Trophoblast cell (in vitro differentiated cells and primary cell): ENCODE results near the gene FBXW11.

Experiments used
- DNase-seq, 2 donors: peaks; one replicate each; pipeline ENCODE4 v3.0.0-alpha.2; 2016
- H2AFZ ChIP-seq: 2 replicates; pipeline ENCODE4 v1.6.1; 2013; ENCODE audit warnings: low read length, moderate library complexity, mild to moderate bottlenecking; ENCODE audit not compliant: insufficient read depth, poor library complexity
- H2AK5ac ChIP-seq: 2 replicates; pipeline ENCODE4 v1.6.1; 2013; ENCODE audit warnings: mild to moderate bottlenecking, low read length
- H2BK120ac ChIP-seq: 2 replicates; pipeline ENCODE4 v1.6.1; 2013; ENCODE audit warnings: low read length, mild to moderate bottlenecking, moderate library complexity; ENCODE audit not compliant: insufficient read depth, poor library complexity
- H2BK12ac ChIP-seq: 2 replicates; pipeline ENCODE4 v1.6.1; 2013; ENCODE audit warnings: mild to moderate bottlenecking, low read length, moderate library complexity
- H2BK5ac ChIP-seq: 2 replicates; pipeline ENCODE4 v1.6.1; 2013; ENCODE audit warnings: low read length, low read depth, moderate library complexity, mild to moderate bottlenecking; ENCODE audit not compliant: poor library complexity
- H3K14ac ChIP-seq: 2 replicates; pipeline ENCODE4 v1.6.1; 2013; ENCODE audit warnings: mild to moderate bottlenecking, low read length
- H3K18ac ChIP-seq: 2 replicates; pipeline ENCODE4 v1.6.1; 2013; ENCODE audit warnings: mild to moderate bottlenecking, low read length
- H3K23ac ChIP-seq: 2 replicates; pipeline ENCODE4 v1.6.1; 2013; ENCODE audit warnings: low read length
- H3K27ac ChIP-seq: 2 replicates; pipeline ENCODE4 v1.5.1; 2013; ENCODE audit warnings: low read depth, mild to moderate bottlenecking, inconsistent platforms, low read length, moderate library complexity
- H3K27me3 ChIP-seq: 2 replicates; pipeline ENCODE4 v1.6.1; 2013; ENCODE audit warnings: inconsistent platforms, mild to moderate bottlenecking, low read length, moderate library complexity; ENCODE audit not compliant: insufficient read depth
- H3K36me3 ChIP-seq, 2 experiments: 1 replicate in 1 of 2; 2 replicates in 1 of 2; pipeline ENCODE4 v1.6.1; 2013; ENCODE audit warnings: low read length in 2 of 2, mild to moderate bottlenecking in 2 of 2, moderate library complexity in 1 of 2; ENCODE audit not compliant: insufficient read depth in 2 of 2, control insufficient read depth in 1 of 2
- H3K4ac ChIP-seq: 2 replicates; pipeline ENCODE4 v1.6.1; 2013; ENCODE audit warnings: low read depth, mild to moderate bottlenecking, low read length, moderate library complexity
- H3K4me1 ChIP-seq, 2 experiments: 1 replicate in 1 of 2; 2 replicates in 1 of 2; pipeline ENCODE4 v1.6.1; 2013; ENCODE audit warnings: low read length in 2 of 2, mild to moderate bottlenecking in 2 of 2, moderate library complexity in 1 of 2; ENCODE audit not compliant: insufficient read depth in 2 of 2, control insufficient read depth in 1 of 2
- H3K4me2 ChIP-seq: 2 replicates; pipeline ENCODE4 v1.6.1; 2013; ENCODE audit warnings: inconsistent platforms, mild to moderate bottlenecking, low read length, moderate library complexity
- H3K4me3 ChIP-seq: 2 replicates; pipeline ENCODE4 v1.5.1; 2013; ENCODE audit warnings: mild to moderate bottlenecking, low read depth, low read length, inconsistent platforms
- H3K79me1 ChIP-seq: one replicate; pipeline ENCODE4 v1.6.1; 2013; ENCODE audit warnings: low read length
- H3K79me2 ChIP-seq: 2 replicates; pipeline ENCODE4 v1.6.1; 2013; ENCODE audit warnings: low read length, mild to moderate bottlenecking; ENCODE audit not compliant: control insufficient read depth, insufficient read depth, poor library complexity
- H3K9ac ChIP-seq: 2 replicates; pipeline ENCODE4 v1.6.1; 2013; ENCODE audit warnings: mild to moderate bottlenecking, low read length
- H3K9me3 ChIP-seq: 2 replicates; pipeline ENCODE4 v1.6.1; 2013; ENCODE audit warnings: low read depth, mild to moderate bottlenecking, control low read depth, inconsistent platforms, low read length; ENCODE audit not compliant: insufficient read depth
- H4K12ac ChIP-seq: 2 replicates; pipeline ENCODE4 v1.6.1; 2013; ENCODE audit warnings: low read depth, mild to moderate bottlenecking, low read length, moderate library complexity
- H4K8ac ChIP-seq: 2 replicates; pipeline ENCODE4 v1.6.1; 2013; ENCODE audit warnings: low read depth, mild to moderate bottlenecking, low read length, moderate library complexity
- H4K91ac ChIP-seq: one replicate; pipeline ENCODE4 v1.6.1; 2013; ENCODE audit warnings: low read depth, mild to moderate bottlenecking, low read length, moderate library complexity
- WGBS: extraction: QIAGEN DNeasy Blood & Tissue Kit; methylation state at CpG from one replicate; pipeline ENCODE4 v1.1.7; 2013; ENCODE audit warnings: missing lambda C conversion rate; ENCODE audit not compliant: insufficient read length, insufficient coverage; ENCODE audit errors: extremely low coverage; 5-methylcytosine and 5-hydroxymethylcytosine counted together

The FBXW11 gene

GRCh38 chr5:171992305-171992704, 14.1 kb downstream of the FBXW11 start:
- H3K14ac ChIP-seq, result no peak overlapping the region
- no peak for DNase-seq
- no peak overlapping the region for H3K4me3 ChIP-seq
- no peaks in the 10 kb centered on the region for H3K9me3 ChIP-seq
- no peak overlapping the region for H3K27ac ChIP-seq
- H2AK5ac ChIP-seq, result no peak overlapping the region
- H3K4me2 ChIP-seq, result no peak overlapping the region
- H2AFZ ChIP-seq, result no peak overlapping the region
- H3K4me1 ChIP-seq, result peaks cover 0 to 2% of the 10 kb centered on the region in 2 experiments
- H3K36me3 ChIP-seq, result peaks cover 4 to 6% of the 10 kb centered on the region in 2 experiments
- H3K18ac ChIP-seq, result no peak overlapping the region
- no peaks in the 10 kb centered on the region for H3K79me1 ChIP-seq
- H4K91ac ChIP-seq, result no peak overlapping the region
- H3K23ac ChIP-seq, result no peak overlapping the region
- H3K9ac ChIP-seq, result no peak overlapping the region
- no peaks in the 10 kb centered on the region for H3K27me3 ChIP-seq
- H2BK5ac ChIP-seq, result no peak overlapping the region
- H4K8ac ChIP-seq, result no peak overlapping the region
- H4K12ac ChIP-seq, result no peak overlapping the region
- H3K4ac ChIP-seq, result no peak overlapping the region
- no CpG with 5 or more reads among the region's 3 CpGs for WGBS
- no peak overlapping the region for H2BK120ac ChIP-seq
- H3K79me2 ChIP-seq, result no peaks in the 10 kb centered on the region
- H2BK12ac ChIP-seq, result no peak overlapping the region

GRCh38 chr5:171990713-171991015, 15.8 kb downstream of the FBXW11 start:
- Histone ChIP-seq H2AK5ac (no peak overlapping the region), H3K36me3 (peaks cover 5% of the 10 kb centered on the region in 2 experiments), H3K27me3 (no peaks in the 10 kb centered on the region), H3K4me1 (no peaks in the 10 kb centered on the region), H2BK12ac (no peak overlapping the region), H2BK5ac (no peak overlapping the region), H3K79me2 (no peaks in the 10 kb centered on the region), H3K79me1 (no peaks in the 10 kb centered on the region), H3K4me3 (no peak overlapping the region), H2BK120ac (no peak overlapping the region), H3K23ac (no peak overlapping the region), H4K8ac (no peak overlapping the region), H3K14ac (no peak overlapping the region), H3K9me3 (no peaks in the 10 kb centered on the region), H4K91ac (no peak overlapping the region), H2AFZ (no peak overlapping the region), H3K4me2 (no peak overlapping the region), H3K18ac (no peak overlapping the region), H3K27ac (no peak overlapping the region), H4K12ac (no peak overlapping the region), H3K9ac (no peak overlapping the region), H3K4ac (no peak overlapping the region)
- WGBS, result no CpG with 5 or more reads among the region's 7 CpGs
- DNase-seq, result peak; percentile 37 to 73

DNA sequence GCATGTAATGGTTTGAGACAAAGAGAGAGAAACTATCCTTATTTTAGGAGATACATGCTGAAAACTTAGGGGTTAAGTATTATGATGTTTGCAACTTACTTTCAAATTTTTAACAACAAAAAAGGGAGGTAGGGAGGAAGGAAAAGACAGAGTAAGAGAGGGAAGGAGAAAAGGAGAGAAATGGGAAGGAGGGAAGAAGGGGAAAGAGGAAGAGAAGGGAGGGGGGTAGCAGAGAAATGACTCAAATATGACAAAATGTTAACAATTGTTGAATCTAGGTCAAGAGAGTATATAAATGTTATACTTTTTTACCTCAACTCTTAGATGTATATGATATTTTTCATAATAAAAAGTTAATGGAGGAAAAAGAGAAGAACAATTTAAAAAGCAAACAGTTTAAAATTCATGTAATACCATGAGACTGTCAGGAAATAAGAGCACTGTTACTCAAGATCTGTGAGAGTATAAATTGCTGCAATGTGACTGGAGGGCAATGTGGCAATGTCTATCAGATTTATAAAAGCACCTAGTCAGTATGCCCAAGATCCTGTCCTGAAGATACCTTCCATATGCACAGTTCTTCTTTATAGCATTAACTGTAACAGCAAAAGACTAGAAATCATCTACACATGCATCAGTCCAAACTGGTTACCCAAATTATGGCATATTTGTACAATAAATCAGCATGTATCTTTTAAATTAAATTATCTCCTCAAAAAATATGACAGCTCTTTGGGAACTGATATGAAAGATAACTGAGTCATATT, 16.3 kb downstream of the FBXW11 start:
- Histone ChIP-seq H2AFZ (no peak overlapping the region), H2BK12ac (no peak overlapping the region), H3K27me3 (no peaks in the 10 kb centered on the region), H3K36me3 (peaks cover 3 to 5% of the 10 kb centered on the region in 2 experiments), H3K4me1 (no peaks in the 10 kb centered on the region), H2AK5ac (no peak overlapping the region), H3K9ac (no peak overlapping the region), H3K23ac (no peak overlapping the region), H3K18ac (no peak overlapping the region), H3K4me3 (no peak overlapping the region), H3K79me2 (no peaks in the 10 kb centered on the region), H4K91ac (no peak overlapping the region), H4K12ac (no peak overlapping the region), H2BK5ac (no peak overlapping the region), H3K4ac (no peak overlapping the region), H4K8ac (no peak overlapping the region), H2BK120ac (no peak overlapping the region), H3K79me1 (no peaks in the 10 kb centered on the region), H3K4me2 (no peak overlapping the region), H3K9me3 (no peaks in the 10 kb centered on the region), H3K27ac (no peak overlapping the region), H3K14ac (no peak overlapping the region)
- peak; percentile 45 to 61 for DNase-seq

GRCh38 chr5:171989276-171989675, 17.2 kb downstream of the FBXW11 start:
- Histone ChIP-seq H2BK120ac (no peak overlapping the region), H3K9ac (no peak overlapping the region), H2AFZ (no peak overlapping the region), H3K79me1 (no peaks in the 10 kb centered on the region), H3K9me3 (no peaks in the 10 kb centered on the region), H4K91ac (no peak overlapping the region), H4K12ac (no peak overlapping the region), H4K8ac (no peak overlapping the region), H2BK12ac (no peak overlapping the region), H2AK5ac (no peak overlapping the region), H3K36me3 (peaks cover 3 to 5% of the 10 kb centered on the region in 2 experiments), H3K18ac (no peak overlapping the region), H3K4me1 (no peaks in the 10 kb centered on the region), H3K4me2 (no peak overlapping the region), H3K79me2 (no peaks in the 10 kb centered on the region), H3K4ac (no peak overlapping the region), H2BK5ac (no peak overlapping the region), H3K14ac (no peak overlapping the region), H3K27me3 (no peaks in the 10 kb centered on the region), H3K23ac (no peak overlapping the region), H3K4me3 (no peak overlapping the region), H3K27ac (no peak overlapping the region)
- DNase-seq, result peak in 1 of 2 donors; percentile 32
- no CpG with 5 or more reads among the region's 5 CpGs for WGBS
